HEK293 (cell line): ENCODE results near the gene MAP2.

Experiments used
- CTCF ChIA-PET: fragments of 350-600 bp; formaldehyde crosslinking; extraction: SDS; loops from one replicate; lab custom pipeline; 2021; ENCODE audit warnings: antibody characterized with exemption; lab: Yijun Ruan, JAX
- POLR2A ChIA-PET: fragments of 300-600 bp; formaldehyde crosslinking; extraction: SDS; loops from one replicate; lab custom pipeline; 2020; ENCODE audit warnings: antibody characterized with exemption, inconsistent platforms; lab: Yijun Ruan, JAX
- H3K27ac ChIP-seq: fragments of 200-500 bp; sonication (Bioruptor generic); 2 replicates; pipeline ENCODE4 v1.5.1; 2014; ENCODE audit warnings: low read depth, low read length, control low read depth, inconsistent platforms; ENCODE audit errors: extremely low read depth
- H3K36me3 ChIP-seq, 2 experiments: fragments of 200-500 bp in 1 of 2; sonication (Bioruptor generic) in 1 of 2; 1 replicate in 1 of 2; 2 replicates in 1 of 2; pipeline ENCODE4 v1.5.1; 2014 to 2017; ENCODE audit warnings: inconsistent platforms in 2 of 2, low read length in 2 of 2; ENCODE audit not compliant: control insufficient read depth in 2 of 2, insufficient read depth in 1 of 2
- H3K4me1 ChIP-seq: fragments of 200-500 bp; sonication (Bioruptor generic); 2 replicates; pipeline ENCODE4 v1.5.1; 2014; ENCODE audit warnings: mild to moderate bottlenecking, low read length, inconsistent platforms; ENCODE audit not compliant: control insufficient read depth, insufficient read depth
- H3K4me3 ChIP-seq: 2 replicates; pipeline ENCODE4 v1.5.1; 2011; ENCODE audit warnings: low read depth, mild to moderate bottlenecking, control low read depth, low read length, moderate library complexity
- H3K9me3 ChIP-seq: fragments of 200-500 bp; sonication (Bioruptor generic); 2 replicates; pipeline ENCODE4 v1.5.1; 2014; ENCODE audit warnings: low read depth, low read length, inconsistent platforms; ENCODE audit not compliant: control insufficient read depth, insufficient read depth
- HOXD13 ChIP-seq: sonication (generic); formaldehyde crosslinking; IDR thresholded peaks from 2 replicates; pipeline ENCODE4 v1.8.0; 2022; ENCODE audit warnings: missing genetic modification reagents, borderline replicate concordance
- ZBTB1 ChIP-seq: fragments of 450-650 bp; formaldehyde crosslinking; IDR thresholded peaks from 2 replicates; pipeline ENCODE4 v1.5.1; 2016; ENCODE audit warnings: missing biosample characterization, missing genetic modification characterization
- ZBTB21 ChIP-seq: fragments of 450-650 bp; formaldehyde crosslinking; IDR thresholded peaks from 2 replicates; pipeline ENCODE4 v1.5.1; 2017; ENCODE audit warnings: missing biosample characterization, missing genetic modification characterization
- ZFP41 ChIP-seq: fragments of 450-650 bp; formaldehyde crosslinking; IDR thresholded peaks from 2 replicates; pipeline ENCODE4 v1.5.1; 2016; ENCODE audit warnings: missing biosample characterization, missing genetic modification characterization, borderline replicate concordance
- ZFP69B ChIP-seq: fragments of 450-650 bp; formaldehyde crosslinking; IDR thresholded peaks from 2 replicates; pipeline ENCODE4 v1.5.1; 2016; ENCODE audit warnings: missing biosample characterization, missing genetic modification characterization
- ZNF132 ChIP-seq: fragments of 450-650 bp; formaldehyde crosslinking; IDR thresholded peaks from 2 replicates; pipeline ENCODE4 v1.5.1; 2017; ENCODE audit warnings: missing biosample characterization, missing genetic modification characterization, borderline replicate concordance
- ZNF211 ChIP-seq: fragments of 450-650 bp; formaldehyde crosslinking; IDR thresholded peaks from 2 replicates; pipeline ENCODE4 v1.5.1; 2016; ENCODE audit warnings: low read depth, missing biosample characterization, missing genetic modification characterization
- ZNF223 ChIP-seq: fragments of 450-650 bp; formaldehyde crosslinking; IDR thresholded peaks from 2 replicates; pipeline ENCODE4 v1.5.1; 2016; ENCODE audit warnings: missing biosample characterization, missing genetic modification characterization
- ZNF585B ChIP-seq: fragments of 450-650 bp; formaldehyde crosslinking; IDR thresholded peaks from 2 replicates; pipeline ENCODE4 v1.5.1; 2016; ENCODE audit warnings: missing biosample characterization, missing genetic modification characterization
- ZNF610 ChIP-seq: fragments of 450-650 bp; formaldehyde crosslinking; IDR thresholded peaks from 2 replicates; pipeline ENCODE4 v1.5.1; 2016; ENCODE audit warnings: missing biosample characterization, missing genetic modification characterization, borderline replicate concordance
- ZNF624 ChIP-seq: fragments of 450-650 bp; formaldehyde crosslinking; IDR thresholded peaks from 2 replicates; pipeline ENCODE4 v1.5.1; 2017; ENCODE audit warnings: missing biosample characterization, missing genetic modification characterization
- ZNF654 ChIP-seq: fragments of 450-650 bp; formaldehyde crosslinking; IDR thresholded peaks from 2 replicates; pipeline ENCODE4 v1.5.1; 2016; ENCODE audit warnings: low read depth, missing biosample characterization, missing genetic modification characterization
- ZNF776 ChIP-seq: fragments of 450-650 bp; formaldehyde crosslinking; IDR thresholded peaks from 2 replicates; pipeline ENCODE4 v1.5.0; 2017; ENCODE audit warnings: missing biosample characterization, missing genetic modification characterization, borderline replicate concordance
- TF ChIP-seq, protein P1 (sequence below): fragments of 450-650 bp; formaldehyde crosslinking; IDR thresholded peaks from 2 replicates; pipeline ENCODE4 v1.5.1; 2016; ENCODE audit warnings: missing biosample characterization, missing genetic modification characterization
- TF ChIP-seq, protein P2 (sequence below): fragments of 450-650 bp; formaldehyde crosslinking; IDR thresholded peaks from 2 replicates; pipeline ENCODE4 v1.5.1; 2016; ENCODE audit warnings: missing biosample characterization, missing genetic modification characterization
- TF ChIP-seq, protein P3 (sequence below): fragments of 450-650 bp; formaldehyde crosslinking; optimal IDR thresholded peaks from 2 replicates; pipeline ENCODE3; 2016; ENCODE audit warnings: missing biosample characterization, mild to moderate bottlenecking, missing genetic modification characterization
- TF ChIP-seq, protein P4 (sequence below): fragments of 450-650 bp; formaldehyde crosslinking; IDR thresholded peaks from 2 replicates; pipeline ENCODE4 v1.5.1; 2016; ENCODE audit warnings: missing biosample characterization, missing genetic modification characterization

MAP2 gene

DNA sequence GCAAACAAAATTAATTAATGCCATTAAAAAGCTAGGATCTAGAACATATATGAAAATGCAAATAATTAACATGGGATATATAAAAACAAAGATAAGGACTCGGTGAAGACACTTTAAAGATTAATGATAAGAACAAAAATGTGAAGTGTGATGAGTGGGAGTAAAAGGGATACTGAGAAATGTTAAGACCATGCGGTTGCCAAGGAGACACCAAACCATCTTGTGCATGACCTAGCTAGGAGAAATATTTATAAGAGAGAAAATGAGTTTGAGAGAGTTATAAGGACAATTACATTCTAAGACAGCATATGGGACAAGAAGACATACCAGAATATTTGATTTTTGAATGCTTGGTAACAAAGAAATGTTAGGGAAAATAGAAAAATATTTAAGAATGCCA is 25.4 kb upstream of the MAP2 start:
- H3K36me3 ChIP-seq, result no peaks in the 10 kb centered on the region
- ChIA-PET CTCF (interaction anchor here (2.4 kb wide), 1 partner anchor 25 kb away, joined by 9 read pairs; the partner anchor contains the start of gene MAP2), POLR2A (no interaction called here)
- TF ChIP-seq ZNF610 (tag by site-specific recombination) (no peak), ZNF776 (tag by site-specific recombination) (no peak), ZFP69B (no peak), ZBTB1 (no peak), ZBTB21 (tag by site-specific recombination) (no peak), ZNF654 (tag by site-specific recombination) (no peak), ZNF223 (no peak), HOXD13 (no peak), ZNF624 (tag by site-specific recombination) (no peak)
- TF ChIP-seq, protein P1, sequence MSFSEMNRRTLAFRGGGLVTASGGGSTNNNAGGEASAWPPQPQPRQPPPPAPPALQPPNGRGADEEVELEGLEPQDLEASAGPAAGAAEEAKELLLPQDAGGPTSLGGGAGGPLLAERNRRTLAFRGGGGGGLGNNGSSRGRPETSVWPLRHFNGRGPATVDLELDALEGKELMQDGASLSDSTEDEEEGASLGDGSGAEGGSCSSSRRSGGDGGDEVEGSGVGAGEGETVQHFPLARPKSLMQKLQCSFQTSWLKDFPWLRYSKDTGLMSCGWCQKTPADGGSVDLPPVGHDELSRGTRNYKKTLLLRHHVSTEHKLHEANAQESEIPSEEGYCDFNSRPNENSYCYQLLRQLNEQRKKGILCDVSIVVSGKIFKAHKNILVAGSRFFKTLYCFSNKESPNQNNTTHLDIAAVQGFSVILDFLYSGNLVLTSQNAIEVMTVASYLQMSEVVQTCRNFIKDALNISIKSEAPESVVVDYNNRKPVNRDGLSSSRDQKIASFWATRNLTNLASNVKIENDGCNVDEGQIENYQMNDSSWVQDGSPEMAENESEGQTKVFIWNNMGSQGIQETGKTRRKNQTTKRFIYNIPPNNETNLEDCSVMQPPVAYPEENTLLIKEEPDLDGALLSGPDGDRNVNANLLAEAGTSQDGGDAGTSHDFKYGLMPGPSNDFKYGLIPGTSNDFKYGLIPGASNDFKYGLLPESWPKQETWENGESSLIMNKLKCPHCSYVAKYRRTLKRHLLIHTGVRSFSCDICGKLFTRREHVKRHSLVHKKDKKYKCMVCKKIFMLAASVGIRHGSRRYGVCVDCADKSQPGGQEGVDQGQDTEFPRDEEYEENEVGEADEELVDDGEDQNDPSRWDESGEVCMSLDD (tag by site-specific recombination), result no peak
- no peaks in the 10 kb centered on the region for H3K4me1 ChIP-seq
- H3K9me3 ChIP-seq, result no peaks in the 10 kb centered on the region
- H3K27ac ChIP-seq, result no peak overlapping the region
- H3K4me3 ChIP-seq, result no peak overlapping the region

DNA sequence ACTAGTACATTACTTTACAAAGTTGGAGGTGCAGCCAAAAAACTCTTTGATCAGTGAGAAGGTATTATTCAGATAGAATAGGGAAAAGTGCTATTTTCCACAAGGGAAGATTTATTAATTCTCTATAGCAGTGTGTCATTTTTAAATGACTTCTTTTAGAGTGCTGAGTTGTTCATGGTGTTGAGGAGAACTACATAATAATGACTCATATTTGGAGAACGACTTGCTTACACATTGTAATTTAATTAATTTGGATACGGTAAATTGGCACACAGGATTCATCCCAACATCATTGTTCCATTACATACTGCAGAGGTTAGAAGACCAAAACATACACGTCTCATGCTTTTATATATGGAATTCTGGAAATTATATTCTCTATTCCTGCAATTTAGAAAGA is 22.1 kb upstream of the MAP2 start:
- Histone ChIP-seq H3K4me1 (no peaks in the 10 kb centered on the region), H3K27ac (no peak overlapping the region), H3K4me3 (no peak overlapping the region), H3K36me3 (no peaks in the 10 kb centered on the region), H3K9me3 (no peaks in the 10 kb centered on the region)
- ChIA-PET POLR2A (no interaction called here), CTCF (interaction anchor here (1.5 kb wide), 1 partner anchor 68 kb away, joined by 5 read pairs; no protein-coding TSS in a partner anchor)
- no peak for TF ChIP-seq ZNF132 (tag by site-specific recombination)
- TF ChIP-seq, protein P2, sequence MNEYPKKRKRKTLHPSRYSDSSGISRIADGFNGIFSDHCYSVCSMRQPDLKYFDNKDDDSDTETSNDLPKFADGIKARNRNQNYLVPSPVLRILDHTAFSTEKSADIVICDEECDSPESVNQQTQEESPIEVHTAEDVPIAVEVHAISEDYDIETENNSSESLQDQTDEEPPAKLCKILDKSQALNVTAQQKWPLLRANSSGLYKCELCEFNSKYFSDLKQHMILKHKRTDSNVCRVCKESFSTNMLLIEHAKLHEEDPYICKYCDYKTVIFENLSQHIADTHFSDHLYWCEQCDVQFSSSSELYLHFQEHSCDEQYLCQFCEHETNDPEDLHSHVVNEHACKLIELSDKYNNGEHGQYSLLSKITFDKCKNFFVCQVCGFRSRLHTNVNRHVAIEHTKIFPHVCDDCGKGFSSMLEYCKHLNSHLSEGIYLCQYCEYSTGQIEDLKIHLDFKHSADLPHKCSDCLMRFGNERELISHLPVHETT (tag by site-specific recombination), result no peak
- TF ChIP-seq ZNF211 (tag by site-specific recombination), result no peak
- TF ChIP-seq, protein P3, sequence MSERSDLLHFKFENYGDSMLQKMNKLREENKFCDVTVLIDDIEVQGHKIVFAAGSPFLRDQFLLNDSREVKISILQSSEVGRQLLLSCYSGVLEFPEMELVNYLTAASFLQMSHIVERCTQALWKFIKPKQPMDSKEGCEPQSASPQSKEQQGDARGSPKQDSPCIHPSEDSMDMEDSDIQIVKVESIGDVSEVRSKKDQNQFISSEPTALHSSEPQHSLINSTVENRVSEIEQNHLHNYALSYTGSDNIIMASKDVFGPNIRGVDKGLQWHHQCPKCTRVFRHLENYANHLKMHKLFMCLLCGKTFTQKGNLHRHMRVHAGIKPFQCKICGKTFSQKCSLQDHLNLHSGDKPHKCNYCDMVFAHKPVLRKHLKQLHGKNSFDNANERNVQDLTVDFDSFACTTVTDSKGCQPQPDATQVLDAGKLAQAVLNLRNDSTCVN (tag by site-specific recombination), result no peak
- TF ChIP-seq, protein P4, sequence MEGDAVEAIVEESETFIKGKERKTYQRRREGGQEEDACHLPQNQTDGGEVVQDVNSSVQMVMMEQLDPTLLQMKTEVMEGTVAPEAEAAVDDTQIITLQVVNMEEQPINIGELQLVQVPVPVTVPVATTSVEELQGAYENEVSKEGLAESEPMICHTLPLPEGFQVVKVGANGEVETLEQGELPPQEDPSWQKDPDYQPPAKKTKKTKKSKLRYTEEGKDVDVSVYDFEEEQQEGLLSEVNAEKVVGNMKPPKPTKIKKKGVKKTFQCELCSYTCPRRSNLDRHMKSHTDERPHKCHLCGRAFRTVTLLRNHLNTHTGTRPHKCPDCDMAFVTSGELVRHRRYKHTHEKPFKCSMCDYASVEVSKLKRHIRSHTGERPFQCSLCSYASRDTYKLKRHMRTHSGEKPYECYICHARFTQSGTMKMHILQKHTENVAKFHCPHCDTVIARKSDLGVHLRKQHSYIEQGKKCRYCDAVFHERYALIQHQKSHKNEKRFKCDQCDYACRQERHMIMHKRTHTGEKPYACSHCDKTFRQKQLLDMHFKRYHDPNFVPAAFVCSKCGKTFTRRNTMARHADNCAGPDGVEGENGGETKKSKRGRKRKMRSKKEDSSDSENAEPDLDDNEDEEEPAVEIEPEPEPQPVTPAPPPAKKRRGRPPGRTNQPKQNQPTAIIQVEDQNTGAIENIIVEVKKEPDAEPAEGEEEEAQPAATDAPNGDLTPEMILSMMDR (tag by site-specific recombination), result no peak
- no peak for TF ChIP-seq ZNF585B (tag by site-specific recombination)
- TF ChIP-seq ZFP41 (tag by site-specific recombination), result no peak
- TF ChIP-seq, protein P1 (tag by site-specific recombination), result no peak
